Measurements from ENCODE around the gene GPC5. TPM values are rescaled to one million over a fixed set of nuclear protein-coding genes. Genes with fewer than 3 reads are reported as not detected.

The GPC5 gene
- total and polyA plus RNA-seq, 2 of the 8 experiments (the other 6 are each of a cell fraction or from before 2014, with no cell fraction given): 0.20 to 0.39 TPM

DNA sequence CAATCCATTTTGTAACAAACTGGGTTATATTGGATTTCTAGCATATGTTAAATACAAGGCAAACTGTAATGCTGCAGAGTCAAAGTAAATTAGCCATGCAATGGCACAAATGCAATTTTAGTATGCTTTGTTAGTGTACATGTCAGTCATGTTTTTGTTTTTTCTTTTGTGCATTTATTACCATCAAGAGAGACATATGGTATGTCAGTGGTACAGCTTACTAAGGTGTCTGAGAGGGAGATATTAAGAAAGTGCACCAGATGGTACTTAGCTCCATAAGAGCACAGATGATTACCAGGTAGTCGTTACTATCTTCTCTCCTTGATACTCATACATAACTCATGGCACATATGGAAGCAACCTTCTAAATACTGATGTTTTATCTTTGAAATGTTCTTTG lies 550.3 kb downstream of the GPC5 start (continued):
- no peak for TF ChIP-seq BCL11A (IDR thresholded peaks at IDR 0.05; ENCODE audit: low read depth in 2 of 2, low read length in 2 of 2)
- TF ChIP-seq YY1 (IDR thresholded peaks at IDR 0.05; ENCODE audit: low read depth, low read length): no peak
- no peak for TF ChIP-seq NANOG (IDR thresholded peaks at IDR 0.05; ENCODE audit: insufficient read depth, low read depth, low read length, poor library complexity, severe bottlenecking)
- no peak for TF ChIP-seq CTBP2 (IDR thresholded peaks at IDR 0.05; ENCODE audit: borderline replicate concordance, insufficient read depth, insufficient read length, low read length)
- no peak for TF ChIP-seq EZH2 (IDR thresholded peaks at IDR 0.05; ENCODE audit: low read depth, low read length, severe bottlenecking)
- no peak for TF ChIP-seq SUZ12 (IDR thresholded peaks at IDR 0.05; ENCODE audit: low read length)

Data from H1 (cell line).